ENCODE data around the gene SHC3.
"Not testable (repeated sequence)": the region's sequence is repeated elsewhere in the genome, so short reads cannot be mapped to it uniquely, and the experiment has no call there.

Gene SHC3

GRCh38 chr9:89177944-89178829, at the start of gene SHC3:
TSS of gene SHC3 (minus strand) at chr9:89178818. CDS start at chr9:89178460, 358 bp downstream.
- DNase-seq = peak; percentile 66

DNA sequence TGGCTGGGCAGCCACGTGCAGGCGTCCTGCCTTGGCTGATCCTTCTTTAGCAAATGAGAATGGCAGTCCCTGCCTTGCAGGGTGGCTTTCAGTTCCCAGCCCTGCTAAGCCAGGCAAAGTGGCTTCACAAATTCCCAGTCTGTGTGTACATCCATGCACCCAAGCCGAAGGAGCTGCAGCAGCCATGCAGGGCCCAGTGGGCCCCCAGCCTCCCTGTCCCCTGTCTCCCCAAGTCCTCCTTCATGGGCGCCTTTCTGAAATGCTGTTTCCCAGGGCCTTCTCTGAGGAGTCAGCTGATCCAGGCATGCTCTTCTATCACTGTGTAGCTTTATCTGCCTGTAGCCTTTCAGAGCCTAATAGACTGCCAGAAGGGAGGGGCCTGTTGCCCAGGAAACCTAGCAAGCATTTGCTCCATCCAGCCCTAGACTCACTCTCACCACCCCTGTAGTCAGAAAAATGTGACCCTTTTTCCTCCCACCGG, 47.4 kb upstream of the SHC3 start:
- peak; percentile 7 for DNase-seq

GRCh38 chr9:89225587-89225986, 47.0 kb upstream of the SHC3 start:
- DNase-seq = peak; percentile 13

DNA sequence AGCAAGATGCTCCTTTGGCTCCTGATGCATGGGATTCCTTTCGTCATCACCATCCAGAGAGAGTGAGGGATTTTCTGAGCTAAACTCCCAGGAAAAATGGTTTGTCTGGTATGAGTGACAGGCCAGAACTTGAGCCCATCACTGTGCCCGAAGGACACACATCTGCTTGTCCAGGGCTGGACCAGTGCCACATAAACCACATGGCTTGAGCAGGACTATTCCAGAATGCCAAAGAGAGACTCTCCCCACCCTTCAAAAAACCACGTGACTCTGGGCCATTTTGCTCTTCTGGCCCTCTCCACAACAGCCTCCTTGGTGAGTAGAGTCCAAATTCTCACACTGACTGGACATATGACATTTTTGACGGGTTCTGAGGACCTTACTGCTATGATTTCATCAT, 46.4 kb upstream of the SHC3 start:
- DNase-seq = no peak

DNA sequence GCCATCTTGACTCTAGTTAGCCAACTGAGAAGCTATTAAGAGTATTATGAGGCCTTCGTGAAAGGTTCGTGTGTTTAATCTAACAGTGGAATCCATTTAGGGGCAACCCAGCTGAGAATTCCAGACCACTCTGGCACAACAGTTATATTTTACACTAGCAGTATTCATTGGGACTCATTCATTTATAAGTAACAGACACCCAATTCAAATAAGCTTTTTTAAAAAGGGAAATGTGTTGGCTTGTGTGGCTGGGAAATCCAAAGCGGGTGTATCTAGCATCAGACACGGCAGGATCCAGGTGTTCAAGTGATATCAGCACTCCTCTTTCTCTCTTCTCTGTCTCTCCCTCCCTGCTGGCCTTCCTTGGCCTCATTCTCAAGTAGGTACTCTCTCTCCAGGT, 46.0 kb upstream of the SHC3 start:
- DNase-seq = no peak

DNA sequence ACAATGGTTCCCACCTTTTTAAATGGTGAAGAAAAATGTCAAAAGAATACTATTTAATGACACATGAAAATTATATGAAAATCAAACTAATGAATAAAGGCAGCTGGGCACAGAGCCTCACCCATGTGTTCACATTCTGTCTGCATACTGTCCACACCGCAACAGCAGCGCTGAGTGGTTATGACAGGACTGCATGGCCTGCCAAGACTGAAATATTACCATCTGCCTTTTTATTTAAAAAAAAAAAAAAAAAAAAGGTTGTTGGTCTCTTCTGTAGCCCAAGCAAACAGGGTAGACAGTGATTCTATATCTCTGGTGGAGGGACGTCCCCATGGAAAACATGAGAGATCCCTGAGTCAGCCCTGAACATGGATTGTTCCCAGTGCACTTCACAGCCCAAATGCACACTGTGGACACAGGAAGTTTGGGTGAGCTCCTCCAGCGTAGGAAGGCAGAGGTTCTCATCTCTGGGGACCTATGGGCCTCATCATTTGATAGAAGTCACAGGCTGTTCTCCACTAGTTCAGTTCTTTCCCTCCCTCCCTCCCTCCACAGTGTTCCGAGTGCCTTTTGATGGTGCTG, 44.9 kb upstream of the SHC3 start:
- peak; percentile 7 for DNase-seq

GRCh38 chr9:89219637-89220036, 41.0 kb upstream of the SHC3 start:
- DNase-seq = no peak

DNA sequence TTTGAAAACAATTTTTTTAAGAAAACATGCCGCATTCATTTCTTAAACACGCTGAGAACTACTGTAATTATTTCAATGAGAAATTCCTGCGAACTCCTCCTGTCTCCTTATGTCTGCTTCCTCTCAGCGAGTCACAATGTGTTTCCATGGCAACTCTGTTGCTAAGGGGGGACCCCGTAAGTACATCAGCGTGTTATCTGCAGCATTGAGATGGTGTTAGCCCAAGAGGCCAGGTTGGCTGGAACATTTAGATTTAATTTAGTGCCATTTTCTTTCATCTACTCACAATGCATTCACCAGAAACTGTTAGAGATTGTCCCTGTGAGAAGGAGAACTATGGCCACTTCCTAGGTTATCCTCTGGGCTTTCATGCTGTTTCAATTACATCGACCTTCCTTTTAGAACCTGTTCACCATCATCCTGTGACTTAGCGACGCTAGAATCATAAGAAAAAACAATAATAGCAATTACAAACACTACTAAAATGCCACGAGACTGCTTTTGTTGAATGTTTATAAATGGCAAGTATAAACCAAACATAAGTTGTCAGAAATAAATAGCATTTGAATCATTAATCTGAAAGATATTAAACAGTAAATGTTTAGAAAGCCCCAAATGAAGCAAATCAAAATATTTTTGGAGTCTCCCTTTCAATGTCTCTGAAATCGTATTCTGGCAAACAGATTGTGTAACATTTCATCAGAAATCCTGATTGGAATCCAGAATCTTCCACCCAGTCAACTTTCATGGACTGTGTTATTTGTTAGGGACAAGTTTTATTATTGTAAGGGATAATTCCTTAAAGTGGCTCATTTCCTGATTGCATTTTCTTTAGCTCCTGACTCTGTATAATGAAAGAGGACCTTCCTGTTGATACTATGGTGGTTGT, 39.7 kb upstream of the SHC3 start:
- peak; percentile 35 for DNase-seq

- DNase-seq = no peak
These were observed 36.7 kb upstream of the SHC3 start for GRCh38 chr9:89215342-89215741.

DNA sequence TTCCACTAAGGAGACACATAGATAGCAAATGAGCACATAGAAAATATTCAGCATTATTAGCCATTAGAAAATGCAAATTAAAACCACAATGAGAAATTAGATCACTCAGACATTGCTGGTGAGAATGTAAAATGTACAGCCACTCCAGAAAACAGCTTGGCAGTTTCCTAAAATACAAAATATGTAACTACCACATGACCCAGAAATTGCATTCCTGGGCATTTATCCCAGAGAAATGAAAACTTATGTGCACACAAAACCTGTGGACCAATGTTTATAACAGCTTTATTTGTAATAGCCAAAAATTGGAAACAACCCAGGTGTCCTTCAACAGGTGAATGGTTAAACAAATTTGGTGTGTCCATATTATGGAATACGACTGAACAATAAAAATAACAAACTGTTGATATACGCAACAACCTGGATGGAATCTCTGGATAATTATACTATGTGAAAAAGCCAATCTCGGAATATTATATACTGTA, 34.8 kb upstream of the SHC3 start:
- DNase-seq = peak; percentile 10

DNA sequence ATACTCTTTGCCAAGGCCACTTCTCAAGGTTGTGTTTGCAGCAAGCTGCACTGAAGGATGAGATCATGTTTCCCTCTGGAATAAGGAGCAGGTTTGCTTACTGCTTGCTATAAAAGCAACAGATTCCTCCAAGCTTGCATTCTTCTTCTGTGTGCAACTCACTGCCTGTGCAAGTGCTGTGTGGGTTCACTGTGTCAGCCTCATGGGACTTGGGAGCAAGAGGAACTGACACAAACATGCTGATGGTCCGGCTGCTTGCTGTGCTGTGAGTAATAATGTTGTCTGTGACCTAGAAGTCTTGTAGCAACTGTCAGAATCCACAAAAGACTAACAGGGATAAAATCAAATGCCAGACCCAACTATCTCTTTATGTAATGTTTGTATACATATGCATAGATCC, 33.6 kb upstream of the SHC3 start:
- no peak for DNase-seq

DNA sequence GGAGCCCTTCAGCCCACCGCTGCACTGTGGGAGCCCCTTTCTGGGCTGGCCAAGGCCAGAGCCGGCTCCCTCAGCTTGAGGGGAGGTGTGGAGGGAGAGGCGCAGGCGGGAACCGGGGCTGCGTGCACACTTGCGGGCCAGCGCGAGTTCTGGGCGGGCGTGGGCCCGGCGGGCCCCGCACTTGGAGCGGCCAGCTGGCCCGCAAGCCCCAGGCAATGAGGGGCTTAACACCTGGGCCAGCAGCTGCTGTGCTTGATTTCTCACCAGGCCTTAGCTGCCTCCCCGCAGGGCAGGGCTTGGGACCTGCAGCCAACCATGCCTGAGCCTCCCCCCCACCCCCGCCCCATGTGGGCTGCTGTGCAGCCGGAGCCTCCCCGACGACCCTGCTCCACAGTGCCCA, 30.7 kb upstream of the SHC3 start:
- not testable (repeated sequence) for DNase-seq

DNA sequence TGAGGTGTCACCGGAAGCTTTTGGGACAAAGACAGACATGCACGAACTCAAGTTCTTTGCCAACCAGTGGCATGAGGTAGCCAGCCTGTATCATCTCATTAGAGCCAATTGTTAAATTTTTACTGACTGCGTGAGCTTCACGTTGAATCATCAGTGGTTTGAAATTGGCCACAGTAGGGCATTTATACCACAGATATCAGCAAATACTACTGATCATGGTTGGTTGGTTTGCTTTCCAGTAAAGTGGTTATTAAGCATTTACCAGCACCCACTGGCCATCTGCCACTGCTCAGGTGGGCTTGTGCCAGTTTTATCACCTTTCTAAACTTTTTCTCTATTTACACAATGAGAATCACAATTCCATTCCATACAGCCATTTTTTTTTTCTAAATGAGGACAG, 28.4 kb upstream of the SHC3 start:
- DNase-seq = no peak

GRCh38 chr9:89204801-89205200, 26.2 kb upstream of the SHC3 start:
- no peak for DNase-seq

- DNase-seq = no peak
These were observed 16.6 kb upstream of the SHC3 start for GRCh38 chr9:89195131-89195797.

- no peak for DNase-seq
These were observed 16.0 kb upstream of the SHC3 start for GRCh38 chr9:89194421-89195130.

DNA sequence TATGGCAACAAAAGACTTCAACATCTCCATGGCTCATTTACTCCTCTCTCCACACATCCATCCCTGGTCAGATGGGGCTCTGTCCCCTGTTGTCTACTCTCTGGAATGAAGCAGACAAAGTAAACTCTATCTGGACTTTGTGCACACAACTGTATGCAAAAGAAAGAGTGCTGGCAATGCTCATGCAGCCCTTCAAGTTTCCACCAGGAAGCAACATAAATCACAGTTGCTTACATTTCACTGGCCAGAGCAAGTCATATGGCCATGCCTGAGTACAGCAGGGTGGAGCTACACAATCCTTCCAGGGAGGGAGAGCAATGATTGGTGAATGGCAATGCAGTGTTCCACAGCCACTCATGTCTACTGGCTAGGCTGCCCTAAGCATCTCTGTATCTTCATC, 12.4 kb upstream of the SHC3 start:
- DNase-seq = no peak

GRCh38 chr9:89189215-89189614, 10.6 kb upstream of the SHC3 start:
- no peak for DNase-seq

DNA sequence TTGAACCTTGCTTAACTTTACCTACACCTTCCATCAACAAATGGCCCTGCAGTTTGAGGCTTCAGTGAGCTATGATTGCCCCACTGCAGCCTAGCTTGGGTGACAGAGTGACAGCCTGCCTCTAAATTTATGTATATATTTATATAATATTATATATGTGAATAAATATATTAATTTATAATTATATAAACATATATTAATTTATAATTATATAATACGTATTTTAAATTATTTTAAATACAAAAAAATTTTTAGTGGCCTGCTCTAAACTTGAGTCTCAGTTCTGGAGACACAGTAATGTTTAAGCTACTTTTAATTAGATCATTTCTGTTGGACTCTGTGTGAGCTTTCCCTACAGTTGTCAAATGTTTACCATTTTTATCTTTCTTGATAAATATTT, 9.3 kb upstream of the SHC3 start:
- no peak for DNase-seq

GRCh38 chr9:89187541-89187940, 8.9 kb upstream of the SHC3 start:
- DNase-seq = no peak

DNA sequence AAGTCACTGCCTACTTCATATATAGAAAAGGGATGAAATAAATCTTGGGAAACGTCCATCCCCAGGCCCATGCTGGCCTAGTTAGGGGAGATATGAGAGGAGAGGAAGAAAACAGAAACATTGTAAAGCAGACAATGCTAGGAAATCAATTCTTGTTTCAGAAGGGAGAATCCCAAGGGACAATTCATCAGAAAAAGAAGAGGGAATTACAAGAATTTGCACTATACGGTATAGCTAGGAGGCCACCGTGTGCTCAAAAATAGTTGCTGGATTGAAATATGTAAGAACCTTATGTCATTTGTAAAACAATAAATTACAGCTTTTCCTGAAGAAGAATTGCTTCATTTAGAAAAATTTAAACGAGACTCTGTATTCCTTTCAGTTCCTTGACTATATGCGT, 8.3 kb upstream of the SHC3 start:
- no peak for DNase-seq

- peak; percentile 43 for DNase-seq
These were observed 7.4 kb upstream of the SHC3 start for GRCh38 chr9:89185980-89186379.

Data from fibroblast of skin of right biceps (primary cell).